Measurements from ENCODE around the gene SESN1.

GRCh38 chr6:109055771-109056235 is 38.8 kb downstream of the SESN1 start:
- TF ChIP-seq GABPA (IDR thresholded peaks at IDR 0.05; ENCODE audit: low read depth) (no peak), CTCF (IDR thresholded peaks at IDR 0.05; ENCODE audit: insufficient read depth, low read length) (no peak), POLR2AphosphoS5 (IDR thresholded peaks at IDR 0.05; ENCODE audit: low read depth) (no peak)

Data from HL-60 (cell line).